SK-N-SH treated with all-trans-retinoic acid at 6 μM for 48 hours (cell line): ENCODE results near the gene TRIOBP.

Experiments used
- ATAC-seq: fragments of 200-7000 bp; cut with Tn5 transposase; 3 replicates; pipeline ENCODE4 v1.9.1; 2020; ENCODE audit warnings: mild to moderate bottlenecking, moderate library complexity
- ARNTL ChIP-seq: fragments of 450-650 bp; formaldehyde crosslinking; IDR thresholded peaks from 2 replicates; pipeline ENCODE4 v1.5.0; 2020; ENCODE audit warnings: low read depth, mild to moderate bottlenecking, moderate library complexity, borderline replicate concordance
- BACH2 ChIP-seq: fragments of 250-450 bp; sonication (Bioruptor Pico); IDR thresholded peaks from 2 replicates; pipeline ENCODE4 v1.9.0; 2021; ENCODE audit warnings: mild to moderate bottlenecking, borderline replicate concordance
- CSDC2 ChIP-seq: fragments of 250-450 bp; sonication (Bioruptor Pico); IDR thresholded peaks from 2 replicates; pipeline ENCODE4 v1.5.0; 2020; ENCODE audit warnings: mild to moderate bottlenecking, moderate library complexity
- ESRRG ChIP-seq: fragments of 250-450 bp; sonication (Bioruptor Pico); IDR thresholded peaks from 2 replicates; pipeline ENCODE4 v1.6.1; 2021; ENCODE audit warnings: mild to moderate bottlenecking
- GLIS3 ChIP-seq: fragments of 250-450 bp; sonication (Bioruptor Pico); IDR thresholded peaks from 2 replicates; pipeline ENCODE4 v1.5.0; 2020; ENCODE audit warnings: mild to moderate bottlenecking, moderate library complexity
- ISL1 ChIP-seq: fragments of 250-450 bp; sonication (Bioruptor Pico); IDR thresholded peaks from 2 replicates; pipeline ENCODE4 v2.1.2; 2022; ENCODE audit warnings: mild to moderate bottlenecking, moderate library complexity
- OSR1 ChIP-seq: fragments of 250-450 bp; sonication (Bioruptor Pico); IDR thresholded peaks from 2 replicates; pipeline ENCODE4 v1.8.0; 2022; ENCODE audit warnings: moderate library complexity, mild to moderate bottlenecking, inconsistent platforms
- PPARA ChIP-seq: fragments of 250-450 bp; sonication (Bioruptor Pico); IDR thresholded peaks from 2 replicates; pipeline ENCODE4 v1.5.0; 2020; ENCODE audit warnings: mild to moderate bottlenecking, borderline replicate concordance
- RARB ChIP-seq: fragments of 250-450 bp; sonication (Bioruptor Pico); IDR thresholded peaks from 2 replicates; pipeline ENCODE4 v1.8.0; 2021; ENCODE audit warnings: mild to moderate bottlenecking, moderate library complexity
- SNAI2 ChIP-seq: fragments of 250-450 bp; sonication (Bioruptor Pico); IDR thresholded peaks from 2 replicates; pipeline ENCODE4 v1.5.0; 2020; ENCODE audit warnings: mild to moderate bottlenecking, moderate library complexity
- TOX ChIP-seq: fragments of 250-450 bp; sonication (Bioruptor Pico); IDR thresholded peaks from 2 replicates; pipeline ENCODE4 v1.8.0; 2021; ENCODE audit warnings: mild to moderate bottlenecking, moderate library complexity, borderline replicate concordance
- ZC3H10 ChIP-seq: fragments of 250-450 bp; sonication (Bioruptor Pico); IDR thresholded peaks from 2 replicates; pipeline ENCODE4 v1.5.1; 2021; ENCODE audit warnings: mild to moderate bottlenecking, moderate library complexity
- ZFP3 ChIP-seq: fragments of 250-450 bp; sonication (Bioruptor Pico); IDR thresholded peaks from 2 replicates; pipeline ENCODE4 v1.5.0; 2020; ENCODE audit warnings: mild to moderate bottlenecking, moderate library complexity
- ZFP30 ChIP-seq: fragments of 450-650 bp; formaldehyde crosslinking; IDR thresholded peaks from 2 replicates; pipeline ENCODE4 v1.5.0; 2022; ENCODE audit warnings: mild to moderate bottlenecking, moderate library complexity
- ZNF565 ChIP-seq: fragments of 450-650 bp; formaldehyde crosslinking; conservative IDR thresholded peaks from 2 replicates; pipeline ENCODE4 v1.5.0; 2020; ENCODE audit warnings: low read depth, mild to moderate bottlenecking, moderate library complexity
- ZNF70 ChIP-seq: fragments of 450-650 bp; formaldehyde crosslinking; IDR thresholded peaks from 2 replicates; pipeline ENCODE4 v1.5.0; 2020; ENCODE audit warnings: mild to moderate bottlenecking, moderate library complexity
- ZNF8 ChIP-seq: fragments of 450-650 bp; formaldehyde crosslinking; IDR thresholded peaks from 2 replicates; pipeline ENCODE4 v1.5.0; 2020; ENCODE audit warnings: mild to moderate bottlenecking, moderate library complexity
- TF ChIP-seq, protein P1 (sequence below): fragments of 250-450 bp; sonication (Bioruptor Pico); IDR thresholded peaks from 2 replicates; pipeline ENCODE4 v1.5.1; 2020; ENCODE audit warnings: low read depth, mild to moderate bottlenecking, moderate library complexity
- TF ChIP-seq, protein P2 (sequence below): fragments of 250-450 bp; sonication (Bioruptor Pico); IDR thresholded peaks from 2 replicates; pipeline ENCODE4 v1.5.0; 2020; ENCODE audit warnings: mild to moderate bottlenecking, moderate library complexity
- TF ChIP-seq, protein P3 (sequence below): fragments of 250-450 bp; sonication (Bioruptor Pico); IDR thresholded peaks from 2 replicates; pipeline ENCODE4 v1.8.0; 2020; ENCODE audit warnings: mild to moderate bottlenecking, moderate library complexity, borderline replicate concordance
- TF ChIP-seq, protein P4 (sequence below): fragments of 250-450 bp; sonication (Bioruptor Pico); IDR thresholded peaks from 2 replicates; pipeline ENCODE4 v1.8.0; 2021; ENCODE audit warnings: low read depth, mild to moderate bottlenecking, moderate library complexity, borderline replicate concordance

Gene TRIOBP

DNA sequence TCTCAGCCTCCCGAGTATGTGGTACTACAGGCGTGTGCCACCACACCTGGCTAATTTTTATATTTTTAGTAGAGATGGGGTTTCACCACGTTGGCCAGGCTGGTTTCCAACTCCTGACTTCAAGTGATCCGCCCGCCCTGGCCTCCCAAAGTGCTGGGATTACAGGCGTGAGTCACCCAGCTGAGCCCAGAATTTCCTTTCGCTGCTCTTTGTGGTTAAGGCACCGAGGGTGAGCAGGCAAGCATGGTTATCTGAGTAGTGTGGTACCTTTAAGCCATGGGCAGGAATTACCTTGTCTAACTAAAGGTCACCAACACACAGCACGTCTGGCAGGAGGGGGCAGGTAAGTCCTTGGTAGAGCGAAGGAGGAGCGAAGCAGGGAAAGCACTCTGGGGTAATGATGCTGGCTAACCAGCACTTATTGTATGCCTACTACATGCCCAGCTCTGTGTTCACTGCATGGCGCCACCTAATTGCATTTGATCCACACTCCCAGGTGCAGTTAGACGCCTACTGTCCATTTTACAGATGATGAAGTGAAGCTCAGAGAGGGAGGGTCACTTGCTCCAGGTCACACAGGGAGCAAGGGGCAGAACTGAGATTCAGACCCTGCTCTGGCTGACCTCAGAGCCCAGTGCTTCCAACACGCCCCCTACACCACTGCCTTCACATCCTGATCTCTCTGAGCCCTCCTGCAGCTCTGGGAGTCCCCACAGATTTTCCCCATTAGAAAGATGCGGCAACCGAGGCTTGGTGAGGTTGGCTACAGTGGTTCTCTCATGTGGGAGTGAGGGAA, 45.7 kb downstream of the TRIOBP start:
- TF ChIP-seq, protein P1, sequence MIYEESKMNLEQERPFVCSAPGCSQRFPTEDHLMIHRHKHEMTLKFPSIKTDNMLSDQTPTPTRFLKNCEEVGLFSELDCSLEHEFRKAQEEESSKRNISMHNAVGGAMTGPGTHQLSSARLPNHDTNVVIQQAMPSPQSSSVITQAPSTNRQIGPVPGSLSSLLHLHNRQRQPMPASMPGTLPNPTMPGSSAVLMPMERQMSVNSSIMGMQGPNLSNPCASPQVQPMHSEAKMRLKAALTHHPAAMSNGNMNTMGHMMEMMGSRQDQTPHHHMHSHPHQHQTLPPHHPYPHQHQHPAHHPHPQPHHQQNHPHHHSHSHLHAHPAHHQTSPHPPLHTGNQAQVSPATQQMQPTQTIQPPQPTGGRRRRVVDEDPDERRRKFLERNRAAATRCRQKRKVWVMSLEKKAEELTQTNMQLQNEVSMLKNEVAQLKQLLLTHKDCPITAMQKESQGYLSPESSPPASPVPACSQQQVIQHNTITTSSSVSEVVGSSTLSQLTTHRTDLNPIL (CRISPR knock-in tag) = no peak
- TF ChIP-seq ISL1 = no peak
- TF ChIP-seq ARNTL (CRISPR knock-in tag) = no peak
- TF ChIP-seq PPARA (CRISPR knock-in tag) = no peak
- no peak for TF ChIP-seq CSDC2 (CRISPR knock-in tag)
- TF ChIP-seq, protein P2, sequence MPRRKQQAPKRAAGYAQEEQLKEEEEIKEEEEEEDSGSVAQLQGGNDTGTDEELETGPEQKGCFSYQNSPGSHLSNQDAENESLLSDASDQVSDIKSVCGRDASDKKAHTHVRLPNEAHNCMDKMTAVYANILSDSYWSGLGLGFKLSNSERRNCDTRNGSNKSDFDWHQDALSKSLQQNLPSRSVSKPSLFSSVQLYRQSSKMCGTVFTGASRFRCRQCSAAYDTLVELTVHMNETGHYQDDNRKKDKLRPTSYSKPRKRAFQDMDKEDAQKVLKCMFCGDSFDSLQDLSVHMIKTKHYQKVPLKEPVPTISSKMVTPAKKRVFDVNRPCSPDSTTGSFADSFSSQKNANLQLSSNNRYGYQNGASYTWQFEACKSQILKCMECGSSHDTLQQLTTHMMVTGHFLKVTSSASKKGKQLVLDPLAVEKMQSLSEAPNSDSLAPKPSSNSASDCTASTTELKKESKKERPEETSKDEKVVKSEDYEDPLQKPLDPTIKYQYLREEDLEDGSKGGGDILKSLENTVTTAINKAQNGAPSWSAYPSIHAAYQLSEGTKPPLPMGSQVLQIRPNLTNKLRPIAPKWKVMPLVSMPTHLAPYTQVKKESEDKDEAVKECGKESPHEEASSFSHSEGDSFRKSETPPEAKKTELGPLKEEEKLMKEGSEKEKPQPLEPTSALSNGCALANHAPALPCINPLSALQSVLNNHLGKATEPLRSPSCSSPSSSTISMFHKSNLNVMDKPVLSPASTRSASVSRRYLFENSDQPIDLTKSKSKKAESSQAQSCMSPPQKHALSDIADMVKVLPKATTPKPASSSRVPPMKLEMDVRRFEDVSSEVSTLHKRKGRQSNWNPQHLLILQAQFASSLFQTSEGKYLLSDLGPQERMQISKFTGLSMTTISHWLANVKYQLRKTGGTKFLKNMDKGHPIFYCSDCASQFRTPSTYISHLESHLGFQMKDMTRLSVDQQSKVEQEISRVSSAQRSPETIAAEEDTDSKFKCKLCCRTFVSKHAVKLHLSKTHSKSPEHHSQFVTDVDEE (CRISPR knock-in tag) = no peak
- no peak for TF ChIP-seq ZNF8 (CRISPR knock-in tag)
- no peak for TF ChIP-seq ESRRG (CRISPR knock-in tag)
- no peak for TF ChIP-seq ZC3H10 (CRISPR knock-in tag)
- no peak for TF ChIP-seq ZFP30 (CRISPR knock-in tag)
- no peak for TF ChIP-seq ZNF70 (CRISPR knock-in tag)
- TF ChIP-seq, protein P3, sequence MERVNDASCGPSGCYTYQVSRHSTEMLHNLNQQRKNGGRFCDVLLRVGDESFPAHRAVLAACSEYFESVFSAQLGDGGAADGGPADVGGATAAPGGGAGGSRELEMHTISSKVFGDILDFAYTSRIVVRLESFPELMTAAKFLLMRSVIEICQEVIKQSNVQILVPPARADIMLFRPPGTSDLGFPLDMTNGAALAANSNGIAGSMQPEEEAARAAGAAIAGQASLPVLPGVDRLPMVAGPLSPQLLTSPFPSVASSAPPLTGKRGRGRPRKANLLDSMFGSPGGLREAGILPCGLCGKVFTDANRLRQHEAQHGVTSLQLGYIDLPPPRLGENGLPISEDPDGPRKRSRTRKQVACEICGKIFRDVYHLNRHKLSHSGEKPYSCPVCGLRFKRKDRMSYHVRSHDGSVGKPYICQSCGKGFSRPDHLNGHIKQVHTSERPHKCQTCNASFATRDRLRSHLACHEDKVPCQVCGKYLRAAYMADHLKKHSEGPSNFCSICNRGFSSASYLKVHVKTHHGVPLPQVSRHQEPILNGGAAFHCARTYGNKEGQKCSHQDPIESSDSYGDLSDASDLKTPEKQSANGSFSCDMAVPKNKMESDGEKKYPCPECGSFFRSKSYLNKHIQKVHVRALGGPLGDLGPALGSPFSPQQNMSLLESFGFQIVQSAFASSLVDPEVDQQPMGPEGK = no peak
- TF ChIP-seq ZFP3 (CRISPR knock-in tag) = no peak
- no peak for TF ChIP-seq SNAI2 (CRISPR knock-in tag)
- no peak for TF ChIP-seq TOX (CRISPR knock-in tag)
- TF ChIP-seq, all 23 proteins: peak for 0
- ATAC-seq = peak; percentile 36

DNA sequence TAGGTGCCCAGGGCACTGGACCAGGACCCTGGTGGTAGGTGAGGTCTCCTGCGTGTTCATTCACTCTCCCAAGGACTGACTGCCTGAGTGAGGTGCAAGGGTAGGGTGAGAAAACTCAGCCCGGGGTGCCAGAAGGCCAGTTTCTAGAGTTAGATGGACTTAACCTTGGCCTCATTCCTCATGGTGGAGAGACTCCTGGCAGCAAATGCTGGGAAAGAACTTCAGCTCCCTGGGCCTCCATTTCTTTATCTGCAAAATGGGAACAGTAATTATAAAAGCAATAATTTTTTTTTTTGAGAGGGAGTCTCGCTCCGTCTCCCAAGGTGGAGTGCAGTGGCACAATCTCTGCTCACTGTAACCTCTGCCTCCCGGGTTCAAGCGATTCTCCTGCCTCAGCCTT, 47.7 kb downstream of the TRIOBP start:
- no peak for TF ChIP-seq CSDC2 (CRISPR knock-in tag)
- TF ChIP-seq SNAI2 (CRISPR knock-in tag) = no peak
- TF ChIP-seq, protein P3 = no peak
- no peak for TF ChIP-seq ZNF8 (CRISPR knock-in tag)
- no peak for TF ChIP-seq ZFP30 (CRISPR knock-in tag)
- no peak for TF ChIP-seq ARNTL (CRISPR knock-in tag)
- TF ChIP-seq, protein P4, sequence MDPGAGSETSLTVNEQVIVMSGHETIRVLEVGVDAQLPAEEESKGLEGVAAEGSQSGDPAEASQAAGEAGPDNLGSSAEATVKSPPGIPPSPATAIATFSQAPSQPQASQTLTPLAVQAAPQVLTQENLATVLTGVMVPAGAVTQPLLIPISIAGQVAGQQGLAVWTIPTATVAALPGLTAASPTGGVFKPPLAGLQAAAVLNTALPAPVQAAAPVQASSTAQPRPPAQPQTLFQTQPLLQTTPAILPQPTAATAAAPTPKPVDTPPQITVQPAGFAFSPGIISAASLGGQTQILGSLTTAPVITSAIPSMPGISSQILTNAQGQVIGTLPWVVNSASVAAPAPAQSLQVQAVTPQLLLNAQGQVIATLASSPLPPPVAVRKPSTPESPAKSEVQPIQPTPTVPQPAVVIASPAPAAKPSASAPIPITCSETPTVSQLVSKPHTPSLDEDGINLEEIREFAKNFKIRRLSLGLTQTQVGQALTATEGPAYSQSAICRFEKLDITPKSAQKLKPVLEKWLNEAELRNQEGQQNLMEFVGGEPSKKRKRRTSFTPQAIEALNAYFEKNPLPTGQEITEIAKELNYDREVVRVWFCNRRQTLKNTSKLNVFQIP = no peak
- TF ChIP-seq ESRRG (CRISPR knock-in tag) = no peak
- no peak for TF ChIP-seq ZNF565 (CRISPR knock-in tag)
- no peak for ATAC-seq

DNA sequence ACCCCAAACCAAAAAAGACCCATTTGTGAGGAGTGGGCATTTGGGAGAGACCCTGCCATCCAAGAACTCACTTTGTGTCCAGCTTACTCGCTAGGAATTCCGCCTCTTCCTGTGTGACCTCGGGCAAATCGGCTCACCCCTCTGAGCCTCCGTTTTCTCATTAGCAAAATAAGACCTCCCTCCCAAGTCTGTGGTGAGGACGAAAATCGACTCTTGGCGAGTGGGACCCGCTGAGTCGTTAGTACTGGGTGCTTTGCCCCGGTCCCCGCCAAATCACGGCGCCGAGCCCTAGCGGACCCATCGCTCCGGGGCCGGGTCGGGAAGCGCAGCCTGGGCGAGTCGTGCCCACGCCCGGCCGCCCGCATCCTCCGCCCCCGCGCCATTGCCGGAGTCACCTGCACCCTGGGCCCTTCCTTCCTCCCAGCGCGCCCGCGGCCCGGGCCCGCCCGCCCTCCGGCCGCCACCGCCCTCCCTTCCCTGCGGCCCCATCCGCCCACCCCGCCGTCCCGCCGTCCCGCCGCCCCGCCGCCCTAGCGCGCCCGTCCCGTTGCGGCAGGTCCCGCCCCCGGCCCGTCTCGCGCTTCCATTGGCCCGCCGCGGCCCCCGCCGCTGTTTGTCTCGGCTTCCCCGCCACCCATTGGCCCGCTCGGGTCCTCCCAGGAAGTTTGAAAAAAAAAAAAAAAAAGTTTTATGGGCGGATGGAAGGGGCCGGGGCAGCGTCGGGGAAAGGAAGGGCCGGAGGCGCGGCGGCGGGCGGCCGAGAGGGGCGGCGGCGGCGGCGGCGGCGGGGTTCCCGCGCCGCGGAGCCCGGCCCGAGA, 48.9 kb downstream of the TRIOBP start:
- ATAC-seq = peak; percentile 64
- no peak for TF ChIP-seq OSR1 (CRISPR knock-in tag)
- no peak for TF ChIP-seq GLIS3 (CRISPR knock-in tag)
- TF ChIP-seq ESRRG (CRISPR knock-in tag) = 0 out of 2 replicates have a peak, but pooled peaks have one; percentile 24
- TF ChIP-seq BACH2 = no peak
- TF ChIP-seq, protein P4 = no peak
- no peak for TF ChIP-seq ZFP30 (CRISPR knock-in tag)
- TF ChIP-seq ZFP3 (CRISPR knock-in tag) = no peak
- TF ChIP-seq RARB = no peak
- TF ChIP-seq, protein P1 (CRISPR knock-in tag) = no peak
